HCT116 (cell line): Measurements from ENCODE around the gene LGMN. TPM values are rescaled to one million over a fixed set of nuclear protein-coding genes. Genes with fewer than 3 reads are reported as not detected.

ENCODE experiments used
- ATAC-seq: fragments of 200-7000 bp; cut with Tn5 transposase; 2 replicates; pipeline ENCODE4 v1.9.1; 2020; ENCODE audit warnings: mild to moderate bottlenecking, moderate library complexity
- BruUV-seq: library from RNA; stranded (reverse); fragments of 400-500 nt; replicated peaks from 2 replicates; lab custom pipeline; 2021; lab: Mats Ljungman, UMichigan
- CTCF ChIA-PET: fragments of 300-600 bp; sonication (Branson Sonifier 250); formaldehyde crosslinking; loops from one replicate; lab custom pipeline; 2021; ENCODE audit warnings: antibody characterized with exemption; lab: Charles Lee
- POLR2A ChIA-PET: fragments of 300-600, 350-600 bp; sonication (Branson Sonifier 250); formaldehyde crosslinking; loops from one replicate; lab custom pipeline; 2021; ENCODE audit warnings: antibody characterized with exemption; lab: Charles Lee
- RAD21 ChIA-PET, 2 experiments: fragments of 300-600 bp; sonication (Branson Sonifier 250); formaldehyde crosslinking; loops; one replicate each; lab custom pipeline; 2023; ENCODE audit warnings: low total read pairs in 2 of 2; ENCODE audit not compliant: uncharacterized antibody in 2 of 2, unreplicated experiment in 2 of 2, low non-redundant PET in 1 of 2; lab: Charles Lee
- DNase-seq: peaks from one replicate; pipeline ENCODE4 v3.0.0-alpha.2; 2010; ENCODE audit warnings: low read depth, low spot score
- H2AFZ ChIP-seq: fragments of 200-600 bp; shearing (Covaris generic), sonication (generic); 2 replicates; pipeline ENCODE4 v1.6.1; 2017; ENCODE audit warnings: low read depth, mixed run types, mixed read lengths, antibody characterized with exemption, low read length; ENCODE audit not compliant: poor library complexity, severe bottlenecking
- H3K27ac ChIP-seq: 2 replicates; pipeline ENCODE4 v1.5.1; 2012; ENCODE audit warnings: low read depth, low read length
- H3K27me3 ChIP-seq: fragments of 200-600 bp; sonication (generic); 2 replicates; pipeline ENCODE4 v1.6.1; 2016; ENCODE audit warnings: mixed run types, low read length, mixed read lengths; ENCODE audit not compliant: insufficient read depth
- H3K36me3 ChIP-seq, 2 experiments: fragments of 200-500 bp in 1 of 2; fragments of 200-600 bp in 1 of 2; sonication (Bioruptor generic) in 1 of 2; sonication (generic) in 1 of 2; 2 replicates each; pipeline versions ENCODE4 v1.5.1 to v1.6.1; 2014 to 2016; ENCODE audit warnings: low read length in 2 of 2, inconsistent platforms in 1 of 2, mixed read lengths in 1 of 2, mixed run types in 1 of 2; ENCODE audit not compliant: insufficient read depth in 2 of 2, control insufficient read depth in 1 of 2
- H3K4me1 ChIP-seq, 2 experiments: fragments of 200-600 bp in 1 of 2; sonication (generic) in 1 of 2; 2 replicates each; pipeline versions ENCODE4 v1.5.1 to v1.6.1; 2012 to 2017; ENCODE audit warnings: low read length in 2 of 2, inconsistent platforms in 1 of 2, mild to moderate bottlenecking in 1 of 2, mixed read lengths in 1 of 2, mixed run types in 1 of 2, moderate library complexity in 1 of 2; ENCODE audit not compliant: insufficient read depth in 2 of 2, control insufficient read depth in 1 of 2
- H3K4me2 ChIP-seq: fragments of 200-600 bp; sonication (generic); 2 replicates; pipeline ENCODE4 v1.6.1; 2017; ENCODE audit warnings: mixed run types, low read length, mixed read lengths
- H3K4me3 ChIP-seq, 2 experiments: fragments of 200-600 bp in 1 of 2; sonication (generic) in 1 of 2; replicated peaks in 1 of 2; 2 replicates each; pipeline ENCODE4 v1.5.1; 2011 to 2016; ENCODE audit warnings: low read length in 2 of 2, control low read depth in 1 of 2, low read depth in 1 of 2, mild to moderate bottlenecking in 1 of 2, mixed read lengths in 1 of 2, mixed run types in 1 of 2
- H3K79me2 ChIP-seq: fragments of 200-600 bp; sonication (generic); 2 replicates; pipeline ENCODE4 v1.6.1; 2017; ENCODE audit warnings: mild to moderate bottlenecking, mixed run types, low read length, moderate library complexity, mixed read lengths; ENCODE audit not compliant: insufficient read depth
- H3K9ac ChIP-seq: fragments of 200-600 bp; sonication (generic); 2 replicates; pipeline ENCODE4 v1.6.1; 2016; ENCODE audit warnings: low read length, mixed read lengths
- H3K9me2 ChIP-seq: fragments of 200-600 bp; sonication (generic), shearing (Covaris generic); 2 replicates; pipeline ENCODE4 v1.6.1; 2017; ENCODE audit warnings: mixed run types, mild to moderate bottlenecking, moderate library complexity; ENCODE audit not compliant: insufficient read depth
- H3K9me3 ChIP-seq, 2 experiments: fragments of 200-500 bp in 1 of 2; fragments of 200-600 bp in 1 of 2; sonication (Bioruptor generic) in 1 of 2; sonication (generic) in 1 of 2; 2 replicates each; pipeline ENCODE4 v1.6.1; 2014 to 2017; ENCODE audit warnings: low read length in 2 of 2, mixed read lengths in 2 of 2, inconsistent platforms in 1 of 2, low read depth in 1 of 2, mild to moderate bottlenecking in 1 of 2, mixed run types in 1 of 2, moderate library complexity in 1 of 2; ENCODE audit not compliant: control insufficient read depth in 1 of 2, insufficient read depth in 1 of 2
- H4K20me1 ChIP-seq: fragments of 200-600 bp; sonication (generic), shearing (Covaris generic); 2 replicates; pipeline ENCODE4 v1.6.1; 2017; ENCODE audit warnings: mixed run types, mild to moderate bottlenecking, moderate library complexity; ENCODE audit not compliant: insufficient read depth
- CBX3 ChIP-seq: IDR thresholded peaks from 2 replicates; pipeline ENCODE4 v1.6.1; 2012; ENCODE audit warnings: low read depth
- CEBPB ChIP-seq: IDR thresholded peaks from 2 replicates; pipeline ENCODE4 v1.6.1; 2012; ENCODE audit warnings: low read depth
- ELF1 ChIP-seq: IDR thresholded peaks from 2 replicates; pipeline ENCODE4 v1.6.1; 2012; ENCODE audit warnings: low read depth, borderline replicate concordance
- EZH2 ChIP-seq: fragments of 200-600 bp; sonication (generic); IDR thresholded peaks from 2 replicates; pipeline ENCODE4 v1.6.1; 2017; ENCODE audit warnings: antibody characterized with exemption, mixed run types
- FOSL1 ChIP-seq: IDR thresholded peaks from 2 replicates; pipeline ENCODE4 v1.6.1; 2012; ENCODE audit warnings: low read depth
- JUND ChIP-seq: IDR thresholded peaks from 2 replicates; pipeline ENCODE4 v1.6.1; 2012
- POLR2A ChIP-seq: IDR thresholded peaks from 2 replicates; pipeline ENCODE4 v1.7.0; 2011; ENCODE audit warnings: borderline replicate concordance; ENCODE audit not compliant: insufficient read depth, insufficient read length; ENCODE audit errors: extremely low read depth
- POLR2AphosphoS5 ChIP-seq: IDR thresholded peaks from 2 replicates; pipeline ENCODE4 v1.6.1; 2011; ENCODE audit warnings: mild to moderate bottlenecking, low read depth, low read length, moderate library complexity
- RAD21 ChIP-seq: IDR thresholded peaks from 2 replicates; pipeline ENCODE4 v1.6.1; 2012; ENCODE audit warnings: low read depth, mild to moderate bottlenecking
- SIN3A ChIP-seq: IDR thresholded peaks from 2 replicates; pipeline ENCODE4 v1.6.1; 2012; ENCODE audit warnings: low read depth
- SP1 ChIP-seq: IDR thresholded peaks from 2 replicates; pipeline ENCODE4 v1.6.1; 2012; ENCODE audit warnings: low read depth
- SRF ChIP-seq: IDR thresholded peaks from 2 replicates; pipeline ENCODE4 v1.6.1; 2012; ENCODE audit warnings: low read depth
- TCF7L2 ChIP-seq: IDR thresholded peaks from 2 replicates; pipeline ENCODE4 v1.7.0; 2011; ENCODE audit warnings: borderline replicate concordance, inconsistent platforms; ENCODE audit not compliant: insufficient read depth, insufficient read length; ENCODE audit errors: extremely low read depth
- YY1 ChIP-seq: IDR thresholded peaks from 2 replicates; pipeline ENCODE4 v1.6.1; 2011; ENCODE audit warnings: low read length, low read depth, moderate library complexity, mild to moderate bottlenecking; ENCODE audit not compliant: insufficient replicate concordance; ENCODE audit errors: extremely low read depth
- ZFX ChIP-seq: fragments of 450-650 bp; IDR thresholded peaks from 2 replicates; pipeline ENCODE4 v1.6.1; 2017
- ZNF274 ChIP-seq: fragments of 200-500 bp; sonication (Bioruptor generic); IDR thresholded peaks from 2 replicates; pipeline ENCODE4 v1.6.1; 2014; ENCODE audit warnings: mild to moderate bottlenecking, low read depth, low read length, inconsistent platforms
- intact Hi-C: fragments of 100-400 bp; cut with micrococcal nuclease; formaldehyde crosslinking; loops from 2 replicates; pipeline ENCODE4 v1.10.0; 2022
- total RNA-seq: library from RNA; stranded (reverse); gene quantifications from one replicate; pipeline ENCODE4 v1.2.1, GENCODE V29; 2021; ENCODE audit not compliant: unreplicated experiment
- TF ChIP-seq, protein P1 (sequence below): IDR thresholded peaks from 2 replicates; pipeline ENCODE4 v1.6.1; 2012
- TF ChIP-seq, protein P2 (sequence below): IDR thresholded peaks from 2 replicates; pipeline ENCODE4 v1.6.1; 2012; ENCODE audit warnings: low read depth
- TF ChIP-seq, protein P3 (sequence below): IDR thresholded peaks from 2 replicates; pipeline ENCODE4 v1.6.1; 2012
- TF ChIP-seq, protein P4 (sequence below): IDR thresholded peaks from 2 replicates; pipeline ENCODE4 v1.6.1; 2011; ENCODE audit warnings: mild to moderate bottlenecking, low read length, moderate library complexity; ENCODE audit not compliant: insufficient replicate concordance; ENCODE audit errors: extremely low read depth

Gene LGMN
- total RNA-seq, 1 experiment from 2014 or later = 44.9 TPM

DNA sequence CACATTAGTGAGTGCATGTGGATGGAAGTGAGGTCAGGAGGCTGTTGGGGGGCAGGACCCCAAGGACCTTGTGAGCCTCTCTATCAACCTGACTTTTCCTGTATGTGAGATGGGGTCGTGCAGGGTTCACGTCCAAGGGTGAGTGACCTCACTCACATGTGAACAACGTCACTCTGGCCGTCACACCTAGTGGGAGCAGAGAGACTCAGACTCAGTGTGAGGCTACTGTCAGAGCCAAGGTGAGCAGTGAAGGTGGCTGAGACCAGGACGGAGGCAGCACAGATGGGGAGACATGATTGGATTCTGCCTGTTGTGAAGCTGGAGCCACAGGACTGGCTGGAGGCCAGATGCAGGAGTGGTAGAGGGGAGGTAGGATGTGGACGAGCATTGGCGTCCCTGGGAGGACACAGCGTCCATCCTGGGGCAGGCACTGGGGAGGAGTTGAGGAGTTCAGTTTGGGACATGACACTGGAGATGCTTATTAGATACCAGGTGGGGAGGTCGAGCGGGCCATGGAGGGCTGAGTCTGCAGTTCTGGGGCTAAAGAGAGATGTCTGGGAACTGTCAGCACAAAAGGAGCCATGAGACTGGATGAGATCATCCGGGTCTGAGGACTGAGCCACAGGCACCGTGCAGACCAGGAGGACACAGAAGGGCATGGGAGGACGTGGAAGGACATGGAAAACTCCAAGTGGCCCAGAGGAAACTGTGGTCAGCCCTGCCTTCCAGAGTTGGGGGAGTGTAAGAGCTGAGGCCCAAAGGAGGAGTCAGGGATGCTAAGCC lies 92.8 kb downstream of the LGMN start:
- TF ChIP-seq, protein P1, sequence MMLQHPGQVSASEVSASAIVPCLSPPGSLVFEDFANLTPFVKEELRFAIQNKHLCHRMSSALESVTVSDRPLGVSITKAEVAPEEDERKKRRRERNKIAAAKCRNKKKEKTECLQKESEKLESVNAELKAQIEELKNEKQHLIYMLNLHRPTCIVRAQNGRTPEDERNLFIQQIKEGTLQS = no peak
- TF ChIP-seq, protein P2, sequence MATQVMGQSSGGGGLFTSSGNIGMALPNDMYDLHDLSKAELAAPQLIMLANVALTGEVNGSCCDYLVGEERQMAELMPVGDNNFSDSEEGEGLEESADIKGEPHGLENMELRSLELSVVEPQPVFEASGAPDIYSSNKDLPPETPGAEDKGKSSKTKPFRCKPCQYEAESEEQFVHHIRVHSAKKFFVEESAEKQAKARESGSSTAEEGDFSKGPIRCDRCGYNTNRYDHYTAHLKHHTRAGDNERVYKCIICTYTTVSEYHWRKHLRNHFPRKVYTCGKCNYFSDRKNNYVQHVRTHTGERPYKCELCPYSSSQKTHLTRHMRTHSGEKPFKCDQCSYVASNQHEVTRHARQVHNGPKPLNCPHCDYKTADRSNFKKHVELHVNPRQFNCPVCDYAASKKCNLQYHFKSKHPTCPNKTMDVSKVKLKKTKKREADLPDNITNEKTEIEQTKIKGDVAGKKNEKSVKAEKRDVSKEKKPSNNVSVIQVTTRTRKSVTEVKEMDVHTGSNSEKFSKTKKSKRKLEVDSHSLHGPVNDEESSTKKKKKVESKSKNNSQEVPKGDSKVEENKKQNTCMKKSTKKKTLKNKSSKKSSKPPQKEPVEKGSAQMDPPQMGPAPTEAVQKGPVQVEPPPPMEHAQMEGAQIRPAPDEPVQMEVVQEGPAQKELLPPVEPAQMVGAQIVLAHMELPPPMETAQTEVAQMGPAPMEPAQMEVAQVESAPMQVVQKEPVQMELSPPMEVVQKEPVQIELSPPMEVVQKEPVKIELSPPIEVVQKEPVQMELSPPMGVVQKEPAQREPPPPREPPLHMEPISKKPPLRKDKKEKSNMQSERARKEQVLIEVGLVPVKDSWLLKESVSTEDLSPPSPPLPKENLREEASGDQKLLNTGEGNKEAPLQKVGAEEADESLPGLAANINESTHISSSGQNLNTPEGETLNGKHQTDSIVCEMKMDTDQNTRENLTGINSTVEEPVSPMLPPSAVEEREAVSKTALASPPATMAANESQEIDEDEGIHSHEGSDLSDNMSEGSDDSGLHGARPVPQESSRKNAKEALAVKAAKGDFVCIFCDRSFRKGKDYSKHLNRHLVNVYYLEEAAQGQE = no peak
- no peak for TF ChIP-seq SP1
- TF ChIP-seq POLR2A = no peak
- no peak for TF ChIP-seq CEBPB
- TF ChIP-seq, protein P3, sequence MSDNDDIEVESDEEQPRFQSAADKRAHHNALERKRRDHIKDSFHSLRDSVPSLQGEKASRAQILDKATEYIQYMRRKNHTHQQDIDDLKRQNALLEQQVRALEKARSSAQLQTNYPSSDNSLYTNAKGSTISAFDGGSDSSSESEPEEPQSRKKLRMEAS = no peak
- no peak for TF ChIP-seq ZNF274
- TF ChIP-seq TCF7L2 = no peak
- no peak for TF ChIP-seq ZFX
- TF ChIP-seq JUND = no peak
- TF ChIP-seq POLR2AphosphoS5 = no peak
- TF ChIP-seq ELF1 = no peak
- TF ChIP-seq, protein P4, sequence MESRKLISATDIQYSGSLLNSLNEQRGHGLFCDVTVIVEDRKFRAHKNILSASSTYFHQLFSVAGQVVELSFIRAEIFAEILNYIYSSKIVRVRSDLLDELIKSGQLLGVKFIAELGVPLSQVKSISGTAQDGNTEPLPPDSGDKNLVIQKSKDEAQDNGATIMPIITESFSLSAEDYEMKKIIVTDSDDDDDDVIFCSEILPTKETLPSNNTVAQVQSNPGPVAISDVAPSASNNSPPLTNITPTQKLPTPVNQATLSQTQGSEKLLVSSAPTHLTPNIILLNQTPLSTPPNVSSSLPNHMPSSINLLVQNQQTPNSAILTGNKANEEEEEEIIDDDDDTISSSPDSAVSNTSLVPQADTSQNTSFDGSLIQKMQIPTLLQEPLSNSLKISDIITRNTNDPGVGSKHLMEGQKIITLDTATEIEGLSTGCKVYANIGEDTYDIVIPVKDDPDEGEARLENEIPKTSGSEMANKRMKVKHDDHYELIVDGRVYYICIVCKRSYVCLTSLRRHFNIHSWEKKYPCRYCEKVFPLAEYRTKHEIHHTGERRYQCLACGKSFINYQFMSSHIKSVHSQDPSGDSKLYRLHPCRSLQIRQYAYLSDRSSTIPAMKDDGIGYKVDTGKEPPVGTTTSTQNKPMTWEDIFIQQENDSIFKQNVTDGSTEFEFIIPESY = no peak
- TF ChIP-seq FOSL1 = no peak
- TF ChIP-seq CBX3 = no peak
- TF ChIP-seq EZH2 = no peak
- TF ChIP-seq RAD21 = no peak
- no peak for TF ChIP-seq SRF
- no peak for TF ChIP-seq SIN3A
- no peak for TF ChIP-seq YY1
- no peak overlapping the region for H3K9ac ChIP-seq
- intact Hi-C loops = no loop called here
- no peaks in the 10 kb centered on the region for H3K79me2 ChIP-seq
- no peaks in the 10 kb centered on the region for H4K20me1 ChIP-seq
- H3K4me2 ChIP-seq = no peak overlapping the region
- no peaks in the 10 kb centered on the region for H3K9me2 ChIP-seq
- ATAC-seq (no peak), DNase-seq (no peak)
- POLR2A ChIA-PET = no interaction called here
- H3K4me1 ChIP-seq = no peaks in the 10 kb centered on the region
- no peaks in the 10 kb centered on the region for H3K27me3 ChIP-seq
- H3K9me3 ChIP-seq = no peaks in the 10 kb centered on the region
- no peak overlapping the region for H2AFZ ChIP-seq
- RAD21 ChIA-PET = no interaction called here
- no peaks in the 10 kb centered on the region for H3K36me3 ChIP-seq
- no peak overlapping the region for H3K27ac ChIP-seq
- CTCF ChIA-PET = no interaction called here
- no TSS peak for BruUV-seq
- no peak overlapping the region for H3K4me3 ChIP-seq
